Glomerular visceral epithelial cell (primary cell): ENCODE results near the gene SMPD3.

Experiments
- DNase-seq: peaks from one replicate; pipeline ENCODE4 v3.0.0-alpha.2; 2016; ENCODE audit errors: extremely low spot score

Gene SMPD3

DNA sequence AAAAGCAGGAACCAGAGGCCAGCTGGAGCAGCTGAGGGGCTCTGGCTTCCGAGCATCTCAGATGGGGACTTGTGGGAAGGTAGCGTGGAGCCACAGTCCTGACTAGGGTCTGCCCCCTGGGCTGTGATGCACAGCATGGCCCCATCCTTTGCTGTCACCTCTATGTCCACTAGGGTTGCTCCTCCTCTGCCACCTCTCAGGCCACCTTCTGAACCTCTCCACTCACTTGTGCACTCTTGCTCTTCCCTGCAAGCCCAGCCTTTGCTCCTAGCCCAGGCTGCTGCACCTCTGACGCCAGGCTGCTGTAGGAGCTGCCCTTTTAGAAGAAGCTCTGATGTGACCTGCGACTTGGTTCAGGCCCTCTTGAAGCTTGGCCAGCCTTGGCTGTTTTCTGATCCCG, 24.3 kb upstream of the SMPD3 start:
- DNase-seq: no peak

GRCh38 chr16:68470461-68471150, 22.3 kb upstream of the SMPD3 start:
- no peak for DNase-seq

GRCh38 chr16:68469796-68470460, 21.6 kb upstream of the SMPD3 start:
- DNase-seq: no peak

DNA sequence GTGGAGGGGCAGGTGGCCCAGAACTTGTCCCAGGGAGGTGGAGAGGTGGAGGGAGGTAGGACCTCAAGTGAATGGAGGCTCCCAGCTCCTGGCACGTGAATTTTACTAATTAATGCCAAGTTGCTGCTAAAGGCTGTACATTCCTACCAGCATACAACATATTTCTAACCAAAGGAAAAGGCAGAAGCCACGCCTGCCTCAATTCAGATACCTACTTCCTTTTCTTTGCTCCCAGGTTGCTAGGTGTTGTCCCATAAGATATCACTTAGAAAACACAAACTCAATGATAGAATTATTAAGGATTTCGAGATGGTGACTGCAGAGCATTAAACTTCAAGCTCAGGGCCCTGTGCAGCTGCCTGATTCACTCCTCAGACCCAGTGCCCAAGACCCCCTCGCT, 20.5 kb upstream of the SMPD3 start:
- DNase-seq: no peak

DNA sequence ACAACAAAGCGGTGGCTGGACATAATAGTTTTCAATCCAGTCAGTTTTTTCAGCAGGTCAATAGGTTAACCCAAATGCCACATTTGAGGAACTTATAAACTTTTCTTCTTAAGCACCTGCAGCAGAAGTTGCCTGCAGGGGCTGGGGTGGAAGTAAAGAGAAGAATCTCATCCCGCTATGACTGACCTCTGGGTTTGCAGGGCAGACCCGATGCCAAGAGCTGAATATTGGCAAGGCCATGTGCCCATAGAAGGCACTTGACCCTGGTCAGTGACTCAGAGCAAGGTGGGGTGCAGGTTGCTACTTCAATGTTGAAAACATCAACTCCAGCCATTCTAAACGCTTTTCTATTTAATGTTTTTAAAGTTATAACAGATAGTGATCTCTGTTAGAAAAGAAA, 17.9 kb upstream of the SMPD3 start:
- DNase-seq: no peak

- DNase-seq: no peak
These were observed 15.6 kb upstream of the SMPD3 start for GRCh38 chr16:68463904-68464303.

- no peak for DNase-seq
These were observed 11.8 kb upstream of the SMPD3 start for GRCh38 chr16:68460067-68460466.

- DNase-seq: no peak
These were observed 11.1 kb upstream of the SMPD3 start for GRCh38 chr16:68459457-68459856.

DNA sequence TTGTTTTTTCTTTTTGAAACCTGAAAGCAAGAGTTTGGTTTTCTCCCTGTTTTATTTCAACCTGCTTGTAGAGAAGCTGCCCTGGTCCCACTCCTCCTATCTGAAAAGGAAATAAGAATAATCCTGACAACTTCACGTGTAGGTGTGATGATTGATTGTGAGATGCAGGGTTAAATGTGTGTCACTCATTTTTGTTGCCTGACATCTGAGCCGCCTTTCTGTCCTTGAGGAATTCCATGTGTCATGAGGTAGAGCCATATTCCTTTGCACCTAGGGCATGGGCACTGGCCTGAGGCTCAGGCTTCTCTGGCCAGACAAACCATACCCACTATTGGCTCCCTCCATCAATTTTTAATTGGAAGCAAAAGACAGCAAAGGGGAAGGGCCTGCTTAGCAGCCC, 10.2 kb upstream of the SMPD3 start:
- DNase-seq: no peak

DNA sequence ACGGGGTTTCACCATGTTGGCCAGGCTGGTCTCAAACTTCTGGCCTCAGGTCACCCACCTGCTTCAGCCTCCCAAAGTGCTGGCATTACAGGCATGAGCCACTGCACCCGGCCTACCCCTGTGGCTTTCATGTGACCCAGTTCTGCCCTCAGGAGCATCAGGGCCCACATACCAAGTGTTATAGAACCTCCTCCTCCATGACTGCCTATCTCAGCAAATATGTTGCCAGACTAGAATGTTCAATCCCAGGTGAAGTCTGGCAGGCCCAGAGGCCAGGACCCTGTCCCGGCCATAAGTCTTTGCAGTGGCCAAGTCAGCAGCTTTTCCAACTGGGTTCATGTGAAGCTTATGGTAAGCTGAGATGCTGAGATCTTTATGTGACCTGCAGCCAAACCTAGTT, 9.8 kb upstream of the SMPD3 start:
- DNase-seq: no peak

DNA sequence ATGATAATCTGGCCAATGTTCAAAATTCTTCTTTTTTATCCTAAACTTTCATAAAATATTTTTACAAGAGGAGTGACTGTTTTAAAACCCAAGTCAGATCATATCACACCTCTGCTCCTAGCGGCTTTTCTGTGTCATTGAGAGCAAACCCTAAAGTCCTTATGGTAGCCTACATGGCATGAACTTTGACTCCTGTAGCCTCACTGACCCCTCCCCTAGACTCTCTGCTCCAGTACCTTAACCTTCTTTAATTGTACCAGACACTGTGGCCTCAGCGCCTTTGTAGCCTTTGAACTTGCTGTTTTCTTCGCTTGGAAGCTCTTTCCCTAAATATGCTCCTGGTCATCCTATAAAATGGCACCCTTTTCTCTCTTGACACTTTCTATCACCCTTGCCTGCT, 7.3 kb upstream of the SMPD3 start:
- DNase-seq: no peak

DNA sequence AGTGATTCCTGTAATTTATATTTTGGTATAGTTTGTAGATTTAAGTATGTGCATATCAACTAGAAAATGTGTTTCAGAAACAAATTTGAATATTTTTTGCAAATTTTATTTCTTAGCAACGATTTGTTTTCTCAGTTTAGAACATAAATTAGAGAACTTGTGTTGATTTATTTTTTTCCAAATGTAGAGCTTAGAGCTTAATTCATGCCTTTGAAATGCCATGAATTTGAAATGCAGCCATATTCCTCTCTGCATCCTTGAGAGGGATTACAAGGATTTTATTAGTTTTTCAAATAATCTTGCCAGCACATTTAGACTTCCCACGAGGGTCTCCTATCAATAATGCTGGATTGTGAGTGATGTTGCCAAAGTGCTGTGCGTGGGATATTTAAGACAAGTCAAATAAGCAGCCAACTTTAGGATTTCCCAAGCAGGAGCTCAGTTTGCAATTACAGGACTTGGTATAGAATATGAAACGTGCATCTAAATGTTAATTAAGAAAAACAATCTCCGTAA, 6.7 kb upstream of the SMPD3 start:
- no peak for DNase-seq

DNA sequence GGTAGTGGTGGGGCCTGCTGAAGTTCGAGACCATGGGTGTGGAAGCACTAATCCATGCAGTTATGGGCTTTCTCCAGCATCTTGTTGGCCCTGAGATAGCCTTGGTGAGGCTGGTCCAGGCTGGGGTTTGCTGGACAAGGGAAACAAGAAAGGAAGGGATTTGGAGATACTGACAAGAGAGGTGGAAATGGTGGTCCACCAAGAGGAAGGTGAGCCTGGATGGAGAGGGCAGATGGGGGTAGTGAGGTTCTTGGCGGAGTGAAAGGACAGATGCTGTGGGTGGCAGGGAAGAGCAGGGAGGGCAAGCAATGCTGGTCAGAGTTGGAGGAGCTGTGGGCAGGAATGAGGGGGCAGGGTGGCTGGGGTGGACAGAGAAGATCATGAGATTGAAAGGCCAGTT, 5.5 kb upstream of the SMPD3 start:
- DNase-seq: no peak

DNA sequence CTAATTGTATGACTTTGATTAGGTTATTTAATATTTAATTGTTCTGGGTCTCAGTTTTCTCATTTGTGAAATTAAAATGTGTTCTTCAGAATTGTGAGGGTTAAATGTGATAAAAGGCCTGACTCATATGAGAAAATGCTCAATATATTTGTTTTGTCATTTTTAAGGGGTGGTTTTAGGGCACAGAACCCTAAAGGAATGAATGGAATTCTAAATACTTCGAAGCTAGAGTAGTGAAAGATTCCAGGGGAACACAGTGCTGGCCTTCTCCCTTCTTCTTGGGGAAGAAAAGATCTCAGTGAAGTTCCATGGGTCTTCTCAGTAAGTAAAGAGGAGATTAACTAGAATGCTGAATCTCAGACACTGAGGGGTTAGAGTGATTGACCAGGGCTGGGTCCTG, 3.9 kb upstream of the SMPD3 start:
- no peak for DNase-seq

GRCh38 chr16:68451676-68452075, 3.4 kb upstream of the SMPD3 start:
- no peak for DNase-seq

GRCh38 chr16:68450741-68451255, 2.5 kb upstream of the SMPD3 start:
- DNase-seq: no peak

GRCh38 chr16:68447653-68448359, 502 bp downstream of the SMPD3 start:
- no peak for DNase-seq

DNA sequence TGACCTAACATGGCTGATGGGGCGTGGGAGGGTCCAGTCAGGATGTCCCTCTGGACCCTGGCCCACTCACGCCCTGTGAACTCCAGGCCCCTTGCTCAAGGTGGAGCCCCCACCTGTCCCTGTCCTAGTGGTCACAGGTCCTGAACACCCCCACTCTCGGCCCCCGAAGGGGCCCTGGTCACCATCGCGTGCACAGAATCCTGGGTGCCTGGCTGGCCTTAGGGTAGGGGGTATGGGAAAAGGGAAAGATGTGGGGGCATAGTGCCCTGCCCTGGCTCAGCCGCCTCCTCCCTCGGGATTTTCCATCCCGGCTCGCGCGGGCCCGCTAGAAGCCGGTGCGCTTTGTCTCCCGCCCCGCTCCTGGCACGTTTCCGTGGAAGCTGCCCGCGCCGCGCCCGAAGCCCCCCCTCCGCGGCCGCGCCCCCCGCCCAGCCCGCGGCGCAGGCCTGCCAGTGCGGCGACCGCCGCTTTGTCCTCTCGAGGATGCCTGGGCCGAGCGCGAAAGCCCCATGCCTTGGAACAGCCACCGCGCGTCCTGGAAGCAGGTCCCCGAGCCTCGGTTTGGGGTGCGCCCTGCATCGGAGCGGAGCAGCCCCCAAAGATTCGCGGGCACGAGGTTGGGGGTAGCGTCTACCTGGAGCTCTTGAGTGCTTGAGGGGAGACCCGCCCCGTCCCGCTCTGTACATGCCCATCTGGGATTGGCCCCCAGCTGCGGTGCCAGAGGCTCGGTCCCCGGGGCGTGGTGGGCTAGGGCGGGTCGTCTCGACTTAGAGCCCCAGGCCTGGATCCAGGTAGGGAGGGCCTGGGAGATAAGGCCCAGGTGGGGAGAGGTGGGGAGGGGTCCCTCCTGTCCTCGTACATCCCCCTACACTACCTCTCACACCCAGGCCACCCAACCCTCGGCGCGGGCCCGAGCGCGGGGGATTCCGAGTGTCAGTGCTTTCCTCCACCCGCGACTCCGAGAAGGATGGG, 1.3 kb downstream of the SMPD3 start:
- no peak for DNase-seq

DNA sequence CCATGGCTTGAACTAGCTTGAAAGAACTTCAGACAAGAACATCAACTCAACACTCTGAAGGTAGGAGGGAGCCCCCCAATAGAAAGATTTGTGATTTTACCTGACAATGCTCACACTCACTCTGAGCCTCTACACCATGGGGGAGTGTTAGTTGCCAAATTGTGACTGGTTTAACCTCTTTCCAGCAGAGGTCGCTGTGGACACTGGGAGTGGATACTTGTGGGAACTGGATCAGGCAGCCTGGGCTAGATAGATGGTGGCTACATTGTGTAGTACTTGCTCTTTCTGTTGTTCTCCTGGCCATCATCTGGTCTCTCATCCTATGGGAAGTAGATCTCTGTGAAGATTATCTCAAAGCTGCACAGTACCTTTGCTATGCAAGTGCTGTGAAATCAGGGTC, 2.9 kb downstream of the SMPD3 start:
- DNase-seq: no peak

DNA sequence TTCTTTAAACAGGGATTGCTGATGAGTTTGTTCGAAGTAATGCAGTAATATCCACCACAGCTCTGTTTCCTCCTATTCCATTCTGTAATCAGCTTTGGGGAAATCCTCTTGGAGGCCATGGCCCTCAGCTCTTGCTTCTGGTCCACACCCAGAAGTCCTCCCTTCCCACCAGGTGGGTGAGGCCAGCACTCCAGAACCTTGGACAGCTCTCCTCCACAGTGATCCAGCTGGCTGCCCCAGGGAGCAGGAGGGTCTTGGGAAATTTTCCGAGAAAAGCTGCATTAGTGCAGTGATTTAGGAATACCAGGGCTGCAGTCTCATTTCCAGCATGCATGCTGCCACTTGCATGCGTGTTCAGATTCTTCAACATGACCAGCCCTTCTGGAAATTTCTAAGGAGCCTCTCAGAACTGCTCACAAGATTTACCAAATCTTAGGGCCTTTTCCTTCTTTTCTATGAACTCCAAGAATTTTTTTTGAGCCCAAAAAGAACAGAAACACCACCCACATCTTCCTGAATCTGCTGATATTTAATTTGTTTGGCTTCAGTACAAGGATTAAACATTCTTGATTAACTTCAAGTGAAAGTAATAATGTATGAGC, 4.2 kb downstream of the SMPD3 start:
- peak; percentile 9 for DNase-seq

GRCh38 chr16:68436581-68436980, 11.7 kb downstream of the SMPD3 start:
- DNase-seq: no peak
